Dedifferentiated amniotic fluid mesenchymal stem cell (primary cell): ENCODE results near the gene MEX3B.
"Not testable (repeated sequence)": the region's sequence is repeated elsewhere in the genome, so short reads cannot be mapped to it uniquely, and the experiment has no call there.

Source experiments
- DNase-seq: peaks from one replicate; pipeline ENCODE4 v3.0.0-alpha.2; 2016; ENCODE audit errors: extremely low spot score

MEX3B gene

GRCh38 chr15:82048811-82049210, 3.0 kb upstream of the MEX3B start:
- DNase-seq: no peak

GRCh38 chr15:82047453-82048400, 1.9 kb upstream of the MEX3B start:
- DNase-seq: no peak

GRCh38 chr15:82046666-82047452, 1.0 kb upstream of the MEX3B start:
- peak; percentile 88 for DNase-seq

GRCh38 chr15:82045179-82045891, 483 bp downstream of the MEX3B start:
- DNase-seq: peak; percentile 37

GRCh38 chr15:82044373-82045178, 1.2 kb downstream of the MEX3B start:
- DNase-seq: peak; percentile 46

GRCh38 chr15:82043796-82044372, 1.9 kb downstream of the MEX3B start:
- DNase-seq: no peak

GRCh38 chr15:82043130-82043673, 2.6 kb downstream of the MEX3B start:
- DNase-seq: no peak

- no peak for DNase-seq
These were observed 5.0 kb downstream of the MEX3B start for GRCh38 chr15:82040862-82041261.

GRCh38 chr15:82040390-82040789, 5.4 kb downstream of the MEX3B start:
- DNase-seq: no peak

GRCh38 chr15:82039871-82040270, 5.9 kb downstream of the MEX3B start:
- DNase-seq: no peak

GRCh38 chr15:82036461-82036860, 9.4 kb downstream of the MEX3B start:
- DNase-seq: no peak

GRCh38 chr15:82031871-82032270, 13.9 kb downstream of the MEX3B start:
- no peak for DNase-seq

- no peak for DNase-seq
These were observed 15.6 kb downstream of the MEX3B start for GRCh38 chr15:82030176-82030575.

GRCh38 chr15:82028163-82028562, 17.7 kb downstream of the MEX3B start:
- DNase-seq: not testable (repeated sequence)

- no peak for DNase-seq
These were observed 23.8 kb downstream of the MEX3B start for GRCh38 chr15:82021992-82022391.

GRCh38 chr15:82020625-82021394, 25.0 kb downstream of the MEX3B start:
- no peak for DNase-seq

GRCh38 chr15:82018201-82018600, 27.6 kb downstream of the MEX3B start:
- DNase-seq: no peak

- DNase-seq: no peak
These were observed 28.2 kb downstream of the MEX3B start for GRCh38 chr15:82017656-82018055.

- DNase-seq: no peak
These were observed 30.8 kb downstream of the MEX3B start for GRCh38 chr15:82014989-82015388.

GRCh38 chr15:82012908-82013307, 32.9 kb downstream of the MEX3B start:
- DNase-seq: no peak
